HepG2 (cell line): ENCODE results near the gene EIF4G3. TPM values are rescaled to one million over a fixed set of nuclear protein-coding genes. Genes with fewer than 3 reads are reported as not detected.

Experiments used
- ATAC-seq: fragments of 200-7000 bp; cut with Tn5 transposase; 3 replicates; pipeline ENCODE4 v1.9.1; 2020; ENCODE audit warnings: mild to moderate bottlenecking, moderate library complexity
- BruUV-seq: library from RNA; stranded (reverse); fragments of 400-500 nt; replicated peaks from 2 replicates; lab custom pipeline; 2021; lab: Mats Ljungman, UMichigan
- CTCF ChIA-PET: fragments of 300-600 bp; formaldehyde crosslinking; extraction: SDS; loops from one replicate; lab custom pipeline; 2021; ENCODE audit warnings: low total read pairs, inconsistent platforms, low intra/inter-chr PET ratio; lab: Yijun Ruan, JAX
- POLR2A ChIA-PET: fragments of 350-600 bp; sonication (Branson Sonifier 250); formaldehyde crosslinking; loops from one replicate; lab custom pipeline; 2020; ENCODE audit warnings: antibody characterized with exemption, inconsistent platforms; lab: Yijun Ruan, JAX
- DNase-seq: peaks from one replicate; pipeline ENCODE4 v3.0.0-alpha.2; 2015; ENCODE audit warnings: low spot score
- FAIRE-seq: peaks from 3 replicates; lab custom pipeline; 2011; peaks lifted over from hg19 to GRCh38; lab: Jason Lieb, UNC
- H2AFZ ChIP-seq: one replicate; pipeline ENCODE4 v1.6.1; 2011; ENCODE audit warnings: low read length, inconsistent platforms
- H3K27ac ChIP-seq: fragments of 300-600 bp; 3 replicates; pipeline ENCODE4 v1.8.0; 2011; ENCODE audit warnings: mixed run types, mild to moderate bottlenecking, mixed read lengths, low read length, inconsistent platforms; ENCODE audit not compliant: insufficient read depth; ENCODE audit errors: extremely low read length
- H3K27me3 ChIP-seq, 2 experiments: fragments of 200-600 bp in 1 of 2; 2 replicates in 1 of 2; 3 replicates in 1 of 2; pipeline versions ENCODE4 v1.6.0 to v1.8.0; 2011; ENCODE audit warnings: low read length in 2 of 2, mild to moderate bottlenecking in 2 of 2, moderate library complexity in 2 of 2, inconsistent platforms in 1 of 2; ENCODE audit not compliant: insufficient read depth in 2 of 2, control insufficient read depth in 1 of 2
- H3K36me3 ChIP-seq, 2 experiments: fragments of 200-600 bp in 1 of 2; replicated peaks in 1 of 2; 2 replicates in 1 of 2; 3 replicates in 1 of 2; pipeline versions ENCODE4 v1.5.1 to v1.8.0; 2011; ENCODE audit warnings: low read length in 2 of 2, inconsistent platforms in 1 of 2; ENCODE audit not compliant: insufficient read depth in 2 of 2, control insufficient read depth in 1 of 2
- H3K4me1 ChIP-seq: 2 replicates; pipeline ENCODE4 v1.5.1; 2012; ENCODE audit warnings: low read length, inconsistent platforms; ENCODE audit not compliant: insufficient read depth
- H3K4me2 ChIP-seq: 2 replicates; pipeline ENCODE4 v1.6.0; 2011; ENCODE audit warnings: low read depth, low read length, inconsistent platforms
- H3K4me3 ChIP-seq, 3 experiments: fragments of 200-600 bp in 1 of 3; sonication (generic), shearing (Covaris generic) in 1 of 3; replicated peaks in 1 of 3; 2 replicates each; pipeline ENCODE4 v1.5.1; 2011 to 2016; ENCODE audit warnings: low read length in 3 of 3, inconsistent platforms in 2 of 3, low read depth in 2 of 3, mild to moderate bottlenecking in 2 of 3, control low read depth in 1 of 3, mixed read lengths in 1 of 3; ENCODE audit not compliant: insufficient read depth in 1 of 3
- H3K79me2 ChIP-seq: one replicate; pipeline ENCODE4 v1.6.1; 2011; ENCODE audit warnings: low read length, inconsistent platforms; ENCODE audit not compliant: insufficient read depth
- H3K9ac ChIP-seq: 2 replicates; pipeline ENCODE4 v1.6.0; 2011; ENCODE audit warnings: mild to moderate bottlenecking, low read depth, low read length, inconsistent platforms; ENCODE audit not compliant: insufficient read depth
- H3K9me3 ChIP-seq: 2 replicates; pipeline ENCODE4 v1.5.1; 2012; ENCODE audit warnings: mild to moderate bottlenecking, low read length
- H4K20me1 ChIP-seq: 2 replicates; pipeline ENCODE4 v1.6.0; 2011; ENCODE audit warnings: inconsistent platforms, mild to moderate bottlenecking, low read length, moderate library complexity; ENCODE audit not compliant: insufficient read depth
- MIER2 ChIP-seq: IDR thresholded peaks from 2 replicates; pipeline ENCODE4 v1.6.1; 2016; ENCODE audit warnings: missing biosample characterization, missing genetic modification reagents
- MTA1 ChIP-seq: sonication (generic); formaldehyde crosslinking; IDR thresholded peaks from 2 replicates; pipeline ENCODE4 v1.4.0; 2020; ENCODE audit warnings: missing genetic modification reagents, mild to moderate bottlenecking, borderline replicate concordance
- NFYC ChIP-seq: IDR thresholded peaks from 2 replicates; pipeline ENCODE4 v1.6.1; 2016; ENCODE audit warnings: missing genetic modification reagents, missing compliant biosample characterization
- NRL ChIP-seq: sonication (generic); formaldehyde crosslinking; IDR thresholded peaks from 2 replicates; pipeline ENCODE4 v1.5.0; 2020; ENCODE audit warnings: missing genetic modification reagents, mild to moderate bottlenecking, moderate library complexity, borderline replicate concordance
- SMARCC2 ChIP-seq: fragments of 450-650 bp; IDR thresholded peaks from 2 replicates; pipeline ENCODE4 v1.6.1; 2017; ENCODE audit warnings: antibody characterized with exemption, mild to moderate bottlenecking
- SP1 ChIP-seq, 2 experiments: fragments of 450-650 bp in 1 of 2; sonication (generic) in 1 of 2; formaldehyde crosslinking in 1 of 2; IDR thresholded peaks; 2 replicates each; pipeline versions ENCODE4 v1.4.0 to v1.6.1; 2016 to 2020; ENCODE audit warnings: missing genetic modification reagents in 1 of 2
- ZNF281 ChIP-seq: sonication (generic); formaldehyde crosslinking; IDR thresholded peaks from 2 replicates; pipeline ENCODE4 v1.4.0; 2020; ENCODE audit warnings: missing genetic modification reagents, borderline replicate concordance
- ZNF703 ChIP-seq: sonication (generic); formaldehyde crosslinking; IDR thresholded peaks from 2 replicates; pipeline ENCODE4 v1.5.1; 2020; ENCODE audit warnings: missing genetic modification reagents, mild to moderate bottlenecking, moderate library complexity, borderline replicate concordance
- ZSCAN9 ChIP-seq: IDR thresholded peaks from 2 replicates; pipeline ENCODE4 v1.6.1; 2016; ENCODE audit warnings: borderline replicate concordance
- in situ Hi-C: cut with HindIII; loops from 2 replicates; pipeline ENCODE4 v1.10.0; 2017; ENCODE audit warnings: low pct_unique_long_range_greater_than_20kb; ENCODE audit not compliant: extremely low pct_ligation_motif_present
- intact Hi-C: fragments of 100-400 bp; cut with micrococcal nuclease; formaldehyde crosslinking; loops from one replicate; pipeline ENCODE4 v1.10.0; 2022; ENCODE audit not compliant: unreplicated experiment
- polyA plus RNA-seq, 8 experiments: library from polyadenylated mRNA; depleted of rRNA in 3 of 8; stranded (reverse) in 7 of 8; unstranded in 1 of 8; fragments of >200 nt; fragmentation: Illumina TruSeq in 4 of 8; extraction: Trizol in 4 of 8; gene quantifications; 2 replicates each; pipeline versions ENCODE4 v1.2.1 to v1.2.3, GENCODE V29; 2011 to 2016; ENCODE audit warnings: low read depth in 4 of 8, missing spikeins in 1 of 8, mixed read lengths in 1 of 8; ENCODE audit not compliant: insufficient read depth in 1 of 8
- total RNA-seq, 5 experiments: library from RNA; depleted of rRNA; stranded (reverse); fragments of >200 nt; fragmentation: Illumina TruSeq; extraction: Trizol; gene quantifications; 2 replicates each; pipeline ENCODE4 v1.2.3, GENCODE V29; 2016; ENCODE audit warnings: low read depth in 1 of 5
- TF ChIP-seq, protein P1 (sequence below): IDR thresholded peaks from 2 replicates; pipeline ENCODE4 v1.6.1; 2016; ENCODE audit warnings: control low read depth
- TF ChIP-seq, protein P2 (sequence below): IDR thresholded peaks from 2 replicates; pipeline ENCODE4 v1.6.1; 2012; ENCODE audit warnings: low read length, improper control_type of control experiment
- TF ChIP-seq, protein P3 (sequence below): sonication (generic); formaldehyde crosslinking; IDR thresholded peaks from 2 replicates; pipeline ENCODE4 v1.5.0; 2020; ENCODE audit warnings: missing genetic modification reagents, mild to moderate bottlenecking, borderline replicate concordance
- TF ChIP-seq, protein P4 (sequence below): sonication (generic); formaldehyde crosslinking; conservative IDR thresholded peaks from 2 replicates; pipeline ENCODE4 v1.4.0; 2020; ENCODE audit warnings: missing genetic modification reagents

Gene EIF4G3
- total and polyA plus RNA-seq, 2 of the 13 experiments (the other 11 are each of a cell fraction or from before 2014, with no cell fraction given) = 22.2 to 27.6 TPM

- CTCF ChIA-PET = no interaction called here
Measured at GRCh38 chr1:20974951-20975350, 201.7 kb downstream of the EIF4G3 start.

More at GRCh38 chr1:20974951-20975350, 201.7 kb downstream of the EIF4G3 start:
- Histone ChIP-seq H3K27ac (no peak overlapping the region), H3K36me3 (peaks cover 2 to 9% of the 10 kb centered on the region in 2 experiments; a peak in 4 of 5 replicates), H3K9ac (no peak overlapping the region), H3K27me3 (no peaks in the 10 kb centered on the region), H3K4me3 (no peak overlapping the region), H3K79me2 (no peaks in the 10 kb centered on the region), H3K4me1 (no peaks in the 10 kb centered on the region), H3K4me2 (no peak overlapping the region), H3K9me3 (no peaks in the 10 kb centered on the region), H2AFZ (no peak overlapping the region), H4K20me1 (no peaks in the 10 kb centered on the region)
- in situ Hi-C loops = loop anchor here (25.0 kb wide), 1 partner anchor 212 kb away; the partner anchor contains the start of gene EIF4G3
- ATAC-seq (no peak), FAIRE-seq (no peak), DNase-seq (no peak)
- TF ChIP-seq ZNF281 (no peak), NRL (CRISPR knock-in tag) (no peak), ZNF703 (CRISPR knock-in tag) (no peak), SP1 (IDR thresholded peaks at IDR 0.05) (no peak), SP1 (CRISPR knock-in tag; IDR thresholded peaks at IDR 0.05) (no peak), MIER2 (CRISPR knock-in tag) (no peak), ZSCAN9 (no peak), NFYC (no peak), MTA1 (CRISPR knock-in tag) (no peak), SMARCC2 (no peak)
- TF ChIP-seq, protein P1, sequence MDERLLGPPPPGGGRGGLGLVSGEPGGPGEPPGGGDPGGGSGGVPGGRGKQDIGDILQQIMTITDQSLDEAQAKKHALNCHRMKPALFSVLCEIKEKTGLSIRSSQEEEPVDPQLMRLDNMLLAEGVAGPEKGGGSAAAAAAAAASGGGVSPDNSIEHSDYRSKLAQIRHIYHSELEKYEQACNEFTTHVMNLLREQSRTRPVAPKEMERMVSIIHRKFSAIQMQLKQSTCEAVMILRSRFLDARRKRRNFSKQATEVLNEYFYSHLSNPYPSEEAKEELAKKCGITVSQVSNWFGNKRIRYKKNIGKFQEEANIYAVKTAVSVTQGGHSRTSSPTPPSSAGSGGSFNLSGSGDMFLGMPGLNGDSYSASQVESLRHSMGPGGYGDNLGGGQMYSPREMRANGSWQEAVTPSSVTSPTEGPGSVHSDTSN (CRISPR knock-in tag) = no peak
- TF ChIP-seq, protein P2, sequence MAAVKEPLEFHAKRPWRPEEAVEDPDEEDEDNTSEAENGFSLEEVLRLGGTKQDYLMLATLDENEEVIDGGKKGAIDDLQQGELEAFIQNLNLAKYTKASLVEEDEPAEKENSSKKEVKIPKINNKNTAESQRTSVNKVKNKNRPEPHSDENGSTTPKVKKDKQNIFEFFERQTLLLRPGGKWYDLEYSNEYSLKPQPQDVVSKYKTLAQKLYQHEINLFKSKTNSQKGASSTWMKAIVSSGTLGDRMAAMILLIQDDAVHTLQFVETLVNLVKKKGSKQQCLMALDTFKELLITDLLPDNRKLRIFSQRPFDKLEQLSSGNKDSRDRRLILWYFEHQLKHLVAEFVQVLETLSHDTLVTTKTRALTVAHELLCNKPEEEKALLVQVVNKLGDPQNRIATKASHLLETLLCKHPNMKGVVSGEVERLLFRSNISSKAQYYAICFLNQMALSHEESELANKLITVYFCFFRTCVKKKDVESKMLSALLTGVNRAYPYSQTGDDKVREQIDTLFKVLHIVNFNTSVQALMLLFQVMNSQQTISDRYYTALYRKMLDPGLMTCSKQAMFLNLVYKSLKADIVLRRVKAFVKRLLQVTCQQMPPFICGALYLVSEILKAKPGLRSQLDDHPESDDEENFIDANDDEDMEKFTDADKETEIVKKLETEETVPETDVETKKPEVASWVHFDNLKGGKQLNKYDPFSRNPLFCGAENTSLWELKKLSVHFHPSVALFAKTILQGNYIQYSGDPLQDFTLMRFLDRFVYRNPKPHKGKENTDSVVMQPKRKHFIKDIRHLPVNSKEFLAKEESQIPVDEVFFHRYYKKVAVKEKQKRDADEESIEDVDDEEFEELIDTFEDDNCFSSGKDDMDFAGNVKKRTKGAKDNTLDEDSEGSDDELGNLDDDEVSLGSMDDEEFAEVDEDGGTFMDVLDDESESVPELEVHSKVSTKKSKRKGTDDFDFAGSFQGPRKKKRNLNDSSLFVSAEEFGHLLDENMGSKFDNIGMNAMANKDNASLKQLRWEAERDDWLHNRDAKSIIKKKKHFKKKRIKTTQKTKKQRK = no peak
- TF ChIP-seq, protein P3, sequence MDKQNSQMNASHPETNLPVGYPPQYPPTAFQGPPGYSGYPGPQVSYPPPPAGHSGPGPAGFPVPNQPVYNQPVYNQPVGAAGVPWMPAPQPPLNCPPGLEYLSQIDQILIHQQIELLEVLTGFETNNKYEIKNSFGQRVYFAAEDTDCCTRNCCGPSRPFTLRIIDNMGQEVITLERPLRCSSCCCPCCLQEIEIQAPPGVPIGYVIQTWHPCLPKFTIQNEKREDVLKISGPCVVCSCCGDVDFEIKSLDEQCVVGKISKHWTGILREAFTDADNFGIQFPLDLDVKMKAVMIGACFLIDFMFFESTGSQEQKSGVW (CRISPR knock-in tag) = no peak
- TF ChIP-seq, protein P4, sequence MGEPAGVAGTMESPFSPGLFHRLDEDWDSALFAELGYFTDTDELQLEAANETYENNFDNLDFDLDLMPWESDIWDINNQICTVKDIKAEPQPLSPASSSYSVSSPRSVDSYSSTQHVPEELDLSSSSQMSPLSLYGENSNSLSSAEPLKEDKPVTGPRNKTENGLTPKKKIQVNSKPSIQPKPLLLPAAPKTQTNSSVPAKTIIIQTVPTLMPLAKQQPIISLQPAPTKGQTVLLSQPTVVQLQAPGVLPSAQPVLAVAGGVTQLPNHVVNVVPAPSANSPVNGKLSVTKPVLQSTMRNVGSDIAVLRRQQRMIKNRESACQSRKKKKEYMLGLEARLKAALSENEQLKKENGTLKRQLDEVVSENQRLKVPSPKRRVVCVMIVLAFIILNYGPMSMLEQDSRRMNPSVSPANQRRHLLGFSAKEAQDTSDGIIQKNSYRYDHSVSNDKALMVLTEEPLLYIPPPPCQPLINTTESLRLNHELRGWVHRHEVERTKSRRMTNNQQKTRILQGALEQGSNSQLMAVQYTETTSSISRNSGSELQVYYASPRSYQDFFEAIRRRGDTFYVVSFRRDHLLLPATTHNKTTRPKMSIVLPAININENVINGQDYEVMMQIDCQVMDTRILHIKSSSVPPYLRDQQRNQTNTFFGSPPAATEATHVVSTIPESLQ (CRISPR knock-in tag) = no peak
- POLR2A ChIA-PET = no interaction called here
- intact Hi-C loops = no loop called here
- BruUV-seq = no TSS peak
